Glomerular visceral epithelial cell (primary cell): ENCODE measurements around the gene DISP2.

Experiments used
- DNase-seq: peaks from one replicate; pipeline ENCODE4 v3.0.0-alpha.2; 2016; ENCODE audit errors: extremely low spot score

The DISP2 gene

DNA sequence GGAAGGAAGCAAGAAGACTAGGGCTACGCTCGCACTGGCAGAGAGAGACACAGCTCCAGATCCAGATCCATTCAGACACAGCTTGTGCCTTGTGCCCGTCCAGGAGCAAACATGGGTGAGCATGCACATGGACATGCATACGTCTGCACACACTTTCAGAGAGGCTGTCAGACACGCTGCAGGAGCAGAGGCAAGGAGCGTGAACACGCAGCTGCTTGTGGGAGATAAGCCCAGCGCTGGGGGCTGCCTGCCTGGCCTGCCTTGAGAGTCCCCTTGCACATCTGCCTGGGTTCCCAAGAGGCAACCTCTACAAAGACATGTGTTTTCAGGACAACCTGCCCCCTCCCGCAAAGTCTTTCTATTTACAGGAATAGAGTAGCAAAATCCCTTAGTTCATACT, 69.2 kb downstream of the DISP2 start:
- DNase-seq = no peak

DNA sequence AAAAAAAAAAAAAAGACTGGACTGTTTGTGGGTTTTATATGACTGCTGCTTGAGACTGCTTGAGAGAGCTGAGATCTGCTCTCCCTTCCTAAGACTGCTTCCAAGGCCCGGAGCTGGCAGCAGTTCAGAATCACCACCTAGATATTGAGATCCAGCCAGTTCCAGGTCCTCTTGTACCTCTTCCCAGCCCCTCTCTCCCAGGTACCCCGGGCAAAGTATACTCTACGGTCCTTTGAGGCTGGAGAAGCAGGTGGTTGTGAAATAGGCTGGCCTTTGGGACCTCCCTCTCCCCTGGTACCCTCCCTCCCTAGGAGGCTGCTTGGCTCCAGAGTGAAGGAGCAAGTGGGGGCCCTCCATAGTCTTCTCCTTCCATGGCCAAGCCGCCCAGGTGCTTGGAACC, 70.2 kb downstream of the DISP2 start:
- DNase-seq = no peak
